ENCODE results near the gene HEATR5A. TPM values are rescaled to one million over a fixed set of nuclear protein-coding genes. Genes with fewer than 3 reads are reported as not detected.

The HEATR5A gene
- total RNA-seq, 1 experiment from 2014 or later, result 12.7 TPM

GRCh38 chr14:31377433-31377832, 42.9 kb downstream of the HEATR5A start:
- Histone ChIP-seq H2AFZ (ENCODE audit: low read length) (no peak overlapping the region), H3K27ac (ENCODE audit: low read length) (0 out of 2 replicates have a peak overlapping the region, but pooled peaks have one; percentile 4), H3K4me2 (ENCODE audit: low read length) (no peak overlapping the region), H3K9me2 (replicated peaks; ENCODE audit: low read length) (no peaks in the 10 kb centered on the region), H3K9me3 (ENCODE audit: low read length) (no peaks in the 10 kb centered on the region), H3K4me3 (ENCODE audit: low read length) (no peak overlapping the region), H3K36me3 (ENCODE audit: low read depth, low read length) (no peaks in the 10 kb centered on the region; the same call in 1 of the 2 replicates), H3K4me1 (ENCODE audit: insufficient read depth, low read length) (peaks cover 12% of the 10 kb centered on the region), H3F3A (ENCODE audit: low read length, unreplicated experiment) (no peaks in the 10 kb centered on the region), H3K27me3 (ENCODE audit: low read length) (no peaks in the 10 kb centered on the region), H3K9ac (ENCODE audit: low read length) (no peak overlapping the region), H4K20me1 (ENCODE audit: low read length) (no peaks in the 10 kb centered on the region), H3K79me2 (ENCODE audit: low read length) (no peaks in the 10 kb centered on the region)
- ChIA-PET CTCF (interaction anchor here (2.0 kb wide), 1 partner anchor 72 kb away, joined by 7 read pairs; no protein-coding TSS in a partner anchor), POLR2A (ENCODE audit: unreplicated experiment) (no interaction called here)
- ATAC-seq, result no peak
- TF ChIP-seq, protein P1, sequence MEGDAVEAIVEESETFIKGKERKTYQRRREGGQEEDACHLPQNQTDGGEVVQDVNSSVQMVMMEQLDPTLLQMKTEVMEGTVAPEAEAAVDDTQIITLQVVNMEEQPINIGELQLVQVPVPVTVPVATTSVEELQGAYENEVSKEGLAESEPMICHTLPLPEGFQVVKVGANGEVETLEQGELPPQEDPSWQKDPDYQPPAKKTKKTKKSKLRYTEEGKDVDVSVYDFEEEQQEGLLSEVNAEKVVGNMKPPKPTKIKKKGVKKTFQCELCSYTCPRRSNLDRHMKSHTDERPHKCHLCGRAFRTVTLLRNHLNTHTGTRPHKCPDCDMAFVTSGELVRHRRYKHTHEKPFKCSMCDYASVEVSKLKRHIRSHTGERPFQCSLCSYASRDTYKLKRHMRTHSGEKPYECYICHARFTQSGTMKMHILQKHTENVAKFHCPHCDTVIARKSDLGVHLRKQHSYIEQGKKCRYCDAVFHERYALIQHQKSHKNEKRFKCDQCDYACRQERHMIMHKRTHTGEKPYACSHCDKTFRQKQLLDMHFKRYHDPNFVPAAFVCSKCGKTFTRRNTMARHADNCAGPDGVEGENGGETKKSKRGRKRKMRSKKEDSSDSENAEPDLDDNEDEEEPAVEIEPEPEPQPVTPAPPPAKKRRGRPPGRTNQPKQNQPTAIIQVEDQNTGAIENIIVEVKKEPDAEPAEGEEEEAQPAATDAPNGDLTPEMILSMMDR (conservative IDR thresholded peaks at IDR 0.05; ENCODE audit: low read depth, low read length), result no peak
- TF ChIP-seq EZH2phosphoT487 (IDR thresholded peaks at IDR 0.05; ENCODE audit: borderline replicate concordance, low read length), result no peak
- no peak for TF ChIP-seq EZH2 (IDR thresholded peaks at IDR 0.05; ENCODE audit: low read length, unreplicated experiment)
- BruUV-seq (replicated peaks), result no TSS peak
- intact Hi-C loops (cut with micrococcal nuclease), result loop anchor here (5.0 kb wide), 1 partner anchor 35 kb away; no protein-coding TSS in a partner anchor
- no peak for DNase-seq

GRCh38 chr14:31371646-31372045, 48.7 kb downstream of the HEATR5A start:
- no peak for ATAC-seq
- Histone ChIP-seq H3K9me2 (replicated peaks; ENCODE audit: low read length) (no peaks in the 10 kb centered on the region), H3K4me2 (ENCODE audit: low read length) (no peak overlapping the region), H3K27ac (ENCODE audit: low read length) (no peak overlapping the region), H3K36me3 (ENCODE audit: low read depth, low read length) (no peaks in the 10 kb centered on the region; the same call in 1 of the 2 replicates), H3K27me3 (ENCODE audit: low read length) (no peaks in the 10 kb centered on the region), H4K20me1 (ENCODE audit: low read length) (no peaks in the 10 kb centered on the region), H3K79me2 (ENCODE audit: low read length) (no peaks in the 10 kb centered on the region), H3F3A (ENCODE audit: low read length, unreplicated experiment) (no peaks in the 10 kb centered on the region), H3K4me1 (ENCODE audit: insufficient read depth, low read length) (no peaks in the 10 kb centered on the region), H2AFZ (ENCODE audit: low read length) (no peak overlapping the region), H3K9ac (ENCODE audit: low read length) (no peak overlapping the region), H3K9me3 (ENCODE audit: low read length) (no peaks in the 10 kb centered on the region), H3K4me3 (ENCODE audit: low read length) (no peak overlapping the region)
- ChIA-PET CTCF (no interaction called here), POLR2A (ENCODE audit: unreplicated experiment) (no interaction called here)
- intact Hi-C loops (cut with micrococcal nuclease), result no loop called here
- TF ChIP-seq EZH2 (IDR thresholded peaks at IDR 0.05; ENCODE audit: low read length, unreplicated experiment) (no peak), EZH2phosphoT487 (IDR thresholded peaks at IDR 0.05; ENCODE audit: borderline replicate concordance, low read length) (no peak)
- TF ChIP-seq, protein P1 (conservative IDR thresholded peaks at IDR 0.05; ENCODE audit: low read depth, low read length), result no peak
- no peak for DNase-seq
- no TSS peak for BruUV-seq (replicated peaks)

- POLR2A ChIA-PET (ENCODE audit: unreplicated experiment), result interaction anchor here (0.6 to 1.2 kb wide), 2 partner anchors 57 to 349 kb away, joined by 3 to 5 read pairs; partner anchors contain the start of gene HEATR5A
- no TSS peak for BruUV-seq (replicated peaks)
- intact Hi-C loops (cut with micrococcal nuclease), result no loop called here
Observed at GRCh38 chr14:31363331-31364073, 56.8 kb downstream of the HEATR5A start.

More at GRCh38 chr14:31363331-31364073, 56.8 kb downstream of the HEATR5A start:
- no peaks in the 10 kb centered on the region for H3K79me2 ChIP-seq (ENCODE audit: low read length)
- peaks cover 21% of the 10 kb centered on the region for H3K4me1 ChIP-seq (ENCODE audit: insufficient read depth, low read length)
- H3K4me3 ChIP-seq (ENCODE audit: low read length), result no peak overlapping the region
- H3K27me3 ChIP-seq (ENCODE audit: low read length), result no peaks in the 10 kb centered on the region
- no peaks in the 10 kb centered on the region for H3K9me2 ChIP-seq (replicated peaks; ENCODE audit: low read length)
- no peak for ATAC-seq
- no peak overlapping the region for H3K27ac ChIP-seq (ENCODE audit: low read length)
- H2AFZ ChIP-seq (ENCODE audit: low read length), result no peak overlapping the region
- H3K9ac ChIP-seq (ENCODE audit: low read length), result no peak overlapping the region
- H3K4me2 ChIP-seq (ENCODE audit: low read length), result no peak overlapping the region
- CTCF ChIA-PET, result no interaction called here
- no peak for DNase-seq
- no peaks in the 10 kb centered on the region for H4K20me1 ChIP-seq (ENCODE audit: low read length)
- no peaks in the 10 kb centered on the region for H3K9me3 ChIP-seq (ENCODE audit: low read length)
- H3F3A ChIP-seq (ENCODE audit: low read length, unreplicated experiment), result no peaks in the 10 kb centered on the region
- TF ChIP-seq EZH2phosphoT487 (IDR thresholded peaks at IDR 0.05; ENCODE audit: borderline replicate concordance, low read length) (no peak), EZH2 (IDR thresholded peaks at IDR 0.05; ENCODE audit: low read length, unreplicated experiment) (no peak)
- TF ChIP-seq, protein P1 (conservative IDR thresholded peaks at IDR 0.05; ENCODE audit: low read depth, low read length), result no peak
- H3K36me3 ChIP-seq (ENCODE audit: low read depth, low read length), result no peaks in the 10 kb centered on the region; the same call in 1 of the 2 replicates

Measured in PC-3 (cell line).